Activated T-helper 1 cell treated with anti-CD3 and anti-CD28 coated beads, Interleukin-12 subunit alpha, Interleukin-12 subunit beta, Interleukin-2, Interleukin-4 antibody, amounts not matched to agents 30 ng/mL and 10 ng/mL and 1 ng/mL, durations not matched to agents 14 hours and 24 hours and 36 hours (primary cell): ENCODE data around the gene ZCCHC9. TPM values are rescaled to one million over a fixed set of nuclear protein-coding genes. Genes with fewer than 3 reads are reported as not detected.
A peak's percentile ranks its signal among the peaks of the same experiment; 100 is the strongest.
"Not testable (repeated sequence)": the region's sequence is repeated elsewhere in the genome, so short reads cannot be mapped to it uniquely, and the experiment has no call there.

Experiments used
- DNase-seq: peaks from one replicate; pipeline ENCODE4 v3.0.0; 2021; ENCODE audit warnings: low spot score
- H3K27ac Mint-ChIP-seq: one replicate; pipeline ENCODE4 v1.8.0; 2021; ENCODE audit warnings: mild to moderate bottlenecking, mixed read lengths
- H3K27me3 Mint-ChIP-seq: one replicate; pipeline ENCODE4 v1.8.0; 2022; ENCODE audit warnings: mild to moderate bottlenecking, moderate library complexity, mixed read lengths; ENCODE audit not compliant: insufficient read depth
- H3K36me3 Mint-ChIP-seq: one replicate; pipeline ENCODE4 v1.8.0; 2021; ENCODE audit warnings: low read depth, mixed read lengths
- H3K4me1 Mint-ChIP-seq: one replicate; pipeline ENCODE4 v1.8.0; 2021; ENCODE audit warnings: low read depth, mixed read lengths
- H3K4me3 Mint-ChIP-seq: one replicate; pipeline ENCODE4 v1.8.0; 2021; ENCODE audit warnings: mild to moderate bottlenecking, moderate library complexity, mixed read lengths
- H3K9me3 Mint-ChIP-seq: one replicate; pipeline ENCODE4 v1.8.0; 2021; ENCODE audit warnings: mixed read lengths
- intact Hi-C: fragments of 100-400 bp; cut with micrococcal nuclease; formaldehyde crosslinking; loops from one replicate; pipeline ENCODE4 v1.15.1; 2024
- total RNA-seq: library from RNA; stranded (reverse); gene quantifications from 2 replicates; pipeline ENCODE4 v1.2.3, GENCODE V29; 2022

The ZCCHC9 gene, protein sequence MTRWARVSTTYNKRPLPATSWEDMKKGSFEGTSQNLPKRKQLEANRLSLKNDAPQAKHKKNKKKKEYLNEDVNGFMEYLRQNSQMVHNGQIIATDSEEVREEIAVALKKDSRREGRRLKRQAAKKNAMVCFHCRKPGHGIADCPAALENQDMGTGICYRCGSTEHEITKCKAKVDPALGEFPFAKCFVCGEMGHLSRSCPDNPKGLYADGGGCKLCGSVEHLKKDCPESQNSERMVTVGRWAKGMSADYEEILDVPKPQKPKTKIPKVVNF
- total RNA-seq: 41.7 and 47.3 TPM in 2 replicates

DNA sequence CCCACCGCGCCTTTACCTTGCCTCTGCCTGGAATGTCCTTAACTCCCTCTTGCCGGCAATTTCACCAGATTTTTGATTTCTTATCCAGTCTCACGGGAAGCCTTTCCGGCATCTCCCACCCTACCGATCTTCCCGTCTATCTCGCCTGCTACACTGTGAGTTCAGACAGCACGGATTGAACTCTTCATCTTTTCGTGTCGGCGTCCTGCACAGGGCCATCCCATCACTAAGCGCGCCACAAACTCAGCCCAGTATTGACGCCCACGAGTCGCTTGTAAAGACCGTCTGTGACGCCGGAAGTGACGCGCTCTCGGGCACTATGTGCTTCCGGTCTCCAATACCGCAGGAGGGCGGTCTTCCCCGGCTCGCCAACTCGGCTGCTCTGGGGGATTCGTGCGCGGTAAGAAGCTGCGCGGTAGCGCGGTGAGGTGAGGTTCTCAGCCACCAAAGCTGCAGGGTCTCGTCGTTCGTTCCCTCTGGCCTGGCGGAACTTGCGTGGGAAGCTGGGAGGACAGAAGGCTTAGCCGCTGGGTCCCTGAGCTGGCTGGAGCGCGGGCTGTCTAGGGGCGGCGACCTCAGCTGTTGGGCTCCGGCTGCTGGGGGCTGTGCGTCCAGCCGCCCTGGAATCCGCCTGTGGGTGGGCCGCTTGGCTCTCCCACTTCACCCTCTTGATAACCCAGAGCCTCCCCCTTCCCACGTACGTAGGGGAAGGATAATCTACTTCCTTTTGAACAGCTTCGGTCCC, at the start of gene ZCCHC9:
TSS of gene ZCCHC9 (plus strand) at position 317 of the 745 bp plus-strand sequence. CDS start 3,171 bp downstream, outside the sequence.
- Mint-ChIP-seq H3K4me3 (peak within 1 kb of the TSS; percentile 97), H3K27me3 (no peaks in the 10 kb centered on the region), H3K9me3 (no peaks in the 10 kb centered on the region), H3K4me1 (peaks cover 32% of the 10 kb centered on the region), H3K36me3 (peaks cover 14% of the 10 kb centered on the region), H3K27ac (peak within 1 kb of the TSS; percentile 98)
- intact Hi-C loops: loop anchor here (1.0 to 10.0 kb wide), 15 partner anchors 16 to 1776 kb away; partner anchors contain the start of genes RPS23, SERINC5, SSBP2 and TMEM167A
- DNase-seq: peak; percentile 89

GRCh38 chr5:81251922-81252321, 49.5 kb upstream of the ZCCHC9 start:
- Mint-ChIP-seq H3K36me3 (no peaks in the 10 kb centered on the region), H3K27me3 (no peaks in the 10 kb centered on the region), H3K27ac (no peak overlapping the region), H3K4me3 (no peak overlapping the region), H3K9me3 (no peaks in the 10 kb centered on the region), H3K4me1 (no peaks in the 10 kb centered on the region)
- DNase-seq: no peak
- intact Hi-C loops: no loop called here

- Mint-ChIP-seq H3K9me3 (no peaks in the 10 kb centered on the region), H3K36me3 (no peaks in the 10 kb centered on the region), H3K27me3 (no peaks in the 10 kb centered on the region), H3K4me1 (no peaks in the 10 kb centered on the region), H3K27ac (no peak overlapping the region), H3K4me3 (no peak overlapping the region)
- DNase-seq: no peak
- intact Hi-C loops: no loop called here
These were observed 48.5 kb upstream of the ZCCHC9 start for GRCh38 chr5:81252904-81253303.

DNA sequence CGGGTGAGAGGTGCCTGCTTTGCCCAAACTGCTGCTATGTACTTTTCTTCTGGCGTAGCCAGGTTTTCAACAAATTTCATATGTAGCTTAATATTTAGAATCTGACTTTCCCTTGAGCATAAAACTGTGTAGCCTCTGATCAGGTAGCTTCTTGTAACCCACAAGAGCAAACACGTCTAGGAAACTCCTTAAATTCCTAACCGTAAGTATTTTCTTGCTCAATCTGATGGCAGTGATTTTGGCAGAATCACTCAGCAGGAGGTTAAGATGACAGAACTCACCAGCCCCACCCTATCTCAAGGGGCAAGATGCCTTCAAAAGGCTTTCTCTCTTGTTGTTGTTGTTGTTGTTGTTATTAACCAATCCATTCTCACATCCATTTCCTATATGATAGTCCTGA, 47.5 kb upstream of the ZCCHC9 start:
- intact Hi-C loops: no loop called here
- Mint-ChIP-seq H3K4me1 (no peaks in the 10 kb centered on the region), H3K27me3 (no peaks in the 10 kb centered on the region), H3K4me3 (no peak overlapping the region), H3K36me3 (no peaks in the 10 kb centered on the region), H3K9me3 (no peaks in the 10 kb centered on the region), H3K27ac (no peak overlapping the region)
- no peak for DNase-seq

DNA sequence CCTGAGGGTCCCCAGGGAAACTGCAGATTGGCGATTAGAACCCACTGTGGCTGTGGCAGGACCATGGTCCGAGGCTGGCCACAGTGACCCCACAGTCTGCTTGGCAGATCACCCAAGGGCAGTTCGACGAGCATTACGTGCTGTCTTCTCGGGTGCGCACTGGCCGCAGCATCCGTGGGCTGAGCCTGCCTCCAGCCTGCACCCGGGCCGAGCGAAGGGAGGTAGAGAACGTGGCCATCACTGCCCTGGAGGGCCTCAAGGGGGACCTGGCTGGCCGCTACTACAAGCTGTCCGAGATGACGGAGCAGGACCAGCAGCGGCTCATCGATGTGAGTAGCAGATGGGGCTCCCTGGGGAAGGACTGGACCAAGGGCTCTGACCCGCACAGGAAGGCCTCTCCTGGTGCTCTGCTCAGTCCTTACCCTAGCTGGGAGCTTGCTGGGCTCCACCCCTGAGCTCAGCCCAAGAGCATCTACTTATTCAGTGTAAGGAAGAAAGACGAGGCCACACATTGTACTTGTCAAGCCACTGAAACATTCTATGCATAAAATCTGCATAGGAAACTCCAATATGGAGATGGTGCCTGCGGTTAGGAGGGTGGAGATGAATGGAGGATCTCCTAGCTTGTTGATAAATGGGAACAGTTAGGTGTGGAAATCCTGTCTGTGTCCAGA, 46.4 kb upstream of the ZCCHC9 start:
- intact Hi-C loops: no loop called here
- H3K9me3 Mint-ChIP-seq: peaks cover 7% of the 10 kb centered on the region
- no peak overlapping the region for H3K4me3 Mint-ChIP-seq
- H3K27me3 Mint-ChIP-seq: no peaks in the 10 kb centered on the region
- H3K4me1 Mint-ChIP-seq: no peaks in the 10 kb centered on the region
- no peak overlapping the region for H3K27ac Mint-ChIP-seq
- peaks cover 3% of the 10 kb centered on the region for H3K36me3 Mint-ChIP-seq
- DNase-seq: no peak

DNA sequence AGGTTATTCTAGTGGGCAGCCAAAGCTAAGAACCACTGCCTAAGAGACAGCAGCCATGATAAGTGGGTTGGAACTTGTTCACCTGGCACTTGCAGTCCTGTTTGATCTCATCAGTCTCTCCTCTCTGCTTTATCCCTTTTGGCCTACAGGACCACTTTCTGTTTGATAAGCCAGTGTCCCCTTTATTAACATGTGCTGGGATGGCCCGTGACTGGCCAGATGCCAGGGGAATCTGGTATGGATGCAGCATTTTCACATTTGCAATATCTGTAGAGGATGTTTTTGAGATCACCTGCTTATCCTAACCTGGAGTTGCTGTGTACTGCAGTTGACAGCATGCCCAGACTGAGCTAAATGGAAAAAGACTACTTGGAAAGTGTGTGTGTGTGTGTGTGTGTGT, 44.6 kb upstream of the ZCCHC9 start:
- no peaks in the 10 kb centered on the region for H3K4me1 Mint-ChIP-seq
- no peak overlapping the region for H3K27ac Mint-ChIP-seq
- H3K9me3 Mint-ChIP-seq: peaks cover 21% of the 10 kb centered on the region
- H3K27me3 Mint-ChIP-seq: no peaks in the 10 kb centered on the region
- H3K36me3 Mint-ChIP-seq: peaks cover 8% of the 10 kb centered on the region
- intact Hi-C loops: no loop called here
- DNase-seq: no peak
- H3K4me3 Mint-ChIP-seq: no peak overlapping the region

DNA sequence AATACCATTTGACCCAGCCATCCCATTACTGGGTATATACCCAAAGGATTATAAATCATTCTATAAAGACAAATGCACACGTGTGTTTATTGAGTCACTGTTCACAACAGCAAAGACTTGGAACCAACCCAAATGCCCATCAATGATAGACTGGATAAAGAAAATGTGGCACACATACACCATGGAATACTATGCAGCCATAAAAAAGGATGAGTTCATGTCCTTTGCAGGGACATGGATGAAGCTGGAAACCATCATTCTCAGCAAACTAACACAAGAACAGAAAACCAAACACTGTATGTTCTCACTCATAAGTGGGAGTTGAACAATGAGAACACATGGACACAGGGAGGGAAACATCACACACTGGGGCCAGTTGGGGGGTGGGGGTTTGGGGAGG, 38.6 kb upstream of the ZCCHC9 start:
- H3K4me3 Mint-ChIP-seq, H3K4me1 Mint-ChIP-seq, H3K36me3 Mint-ChIP-seq, H3K27me3 Mint-ChIP-seq, intact Hi-C loops, H3K27ac Mint-ChIP-seq, DNase-seq: not testable (repeated sequence)
- H3K9me3 Mint-ChIP-seq: peaks cover 40% of the 10 kb centered on the region

DNA sequence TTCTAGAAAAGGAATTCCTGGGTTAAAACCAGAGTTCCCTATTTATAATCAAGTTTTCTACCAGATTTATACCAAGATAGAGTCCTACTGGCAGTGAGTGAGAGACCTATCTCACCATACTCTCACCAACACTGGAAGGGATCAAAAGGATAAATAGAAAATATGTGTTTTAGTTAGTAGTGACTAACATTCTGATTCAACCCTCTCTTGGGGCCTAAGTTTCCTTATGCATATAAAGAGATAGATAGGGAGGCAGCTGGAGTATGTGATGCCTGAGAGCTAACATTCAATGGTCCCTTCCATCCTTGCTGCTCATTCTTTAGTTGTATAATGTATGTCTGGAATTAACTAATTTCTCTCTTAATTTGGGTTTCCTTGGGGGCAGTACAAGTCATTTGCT, 36.3 kb upstream of the ZCCHC9 start:
- Mint-ChIP-seq H3K4me1 (no peaks in the 10 kb centered on the region), H3K4me3 (no peak overlapping the region), H3K36me3 (peaks cover 6% of the 10 kb centered on the region), H3K27me3 (no peaks in the 10 kb centered on the region), H3K9me3 (peaks cover 33% of the 10 kb centered on the region), H3K27ac (no peak overlapping the region)
- intact Hi-C loops: no loop called here
- no peak for DNase-seq

- intact Hi-C loops: no loop called here
- H3K9me3 Mint-ChIP-seq: peaks cover 24% of the 10 kb centered on the region
- no peak overlapping the region for H3K4me3 Mint-ChIP-seq
- peaks cover 2% of the 10 kb centered on the region for H3K36me3 Mint-ChIP-seq
- no peaks in the 10 kb centered on the region for H3K4me1 Mint-ChIP-seq
- H3K27ac Mint-ChIP-seq: no peak overlapping the region
- no peaks in the 10 kb centered on the region for H3K27me3 Mint-ChIP-seq
- no peak for DNase-seq
These were observed 32.7 kb upstream of the ZCCHC9 start for GRCh38 chr5:81268521-81269196.

DNA sequence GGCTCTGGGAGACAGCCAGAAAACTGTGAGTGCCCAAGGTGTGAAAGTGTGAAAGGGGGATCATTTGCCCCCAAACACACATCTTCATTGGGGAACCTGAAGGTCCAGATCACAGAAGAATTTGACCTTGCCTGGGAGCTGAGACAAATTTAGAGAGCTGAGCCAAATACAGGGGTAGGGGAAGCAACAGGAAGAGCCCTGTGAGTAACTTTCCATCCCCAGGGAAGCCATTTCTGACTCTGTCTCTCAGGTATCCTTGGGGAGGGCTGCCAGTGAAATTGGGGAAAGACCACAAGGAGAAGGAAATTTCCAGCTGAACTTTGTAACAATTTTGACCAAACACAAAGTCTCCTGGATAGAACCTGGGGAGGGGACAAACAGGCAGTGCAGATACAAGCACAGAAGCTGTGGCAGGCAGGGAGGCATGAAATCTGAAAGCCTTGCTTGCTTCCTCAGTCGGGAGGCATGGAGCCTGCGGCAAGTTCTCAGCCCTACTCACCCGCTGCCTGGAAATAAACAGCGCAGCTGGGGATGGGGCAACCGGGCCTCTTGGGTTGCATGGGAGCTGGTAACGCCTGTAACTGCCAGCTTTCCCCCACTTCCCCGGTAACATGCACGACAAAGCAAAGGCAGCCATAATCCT, 31.5 kb upstream of the ZCCHC9 start:
- intact Hi-C loops: no loop called here
- H3K9me3 Mint-ChIP-seq: peaks cover 27% of the 10 kb centered on the region
- peaks cover 2% of the 10 kb centered on the region for H3K36me3 Mint-ChIP-seq
- no peak overlapping the region for H3K4me3 Mint-ChIP-seq
- H3K27me3 Mint-ChIP-seq: no peaks in the 10 kb centered on the region
- no peak for DNase-seq
- no peaks in the 10 kb centered on the region for H3K4me1 Mint-ChIP-seq
- no peak overlapping the region for H3K27ac Mint-ChIP-seq

GRCh38 chr5:81270394-81271027, 30.9 kb upstream of the ZCCHC9 start:
- H3K4me1 Mint-ChIP-seq, H3K4me3 Mint-ChIP-seq, intact Hi-C loops, H3K27me3 Mint-ChIP-seq, H3K27ac Mint-ChIP-seq, H3K36me3 Mint-ChIP-seq, DNase-seq: not testable (repeated sequence)
- H3K9me3 Mint-ChIP-seq: peaks cover 32% of the 10 kb centered on the region

DNA sequence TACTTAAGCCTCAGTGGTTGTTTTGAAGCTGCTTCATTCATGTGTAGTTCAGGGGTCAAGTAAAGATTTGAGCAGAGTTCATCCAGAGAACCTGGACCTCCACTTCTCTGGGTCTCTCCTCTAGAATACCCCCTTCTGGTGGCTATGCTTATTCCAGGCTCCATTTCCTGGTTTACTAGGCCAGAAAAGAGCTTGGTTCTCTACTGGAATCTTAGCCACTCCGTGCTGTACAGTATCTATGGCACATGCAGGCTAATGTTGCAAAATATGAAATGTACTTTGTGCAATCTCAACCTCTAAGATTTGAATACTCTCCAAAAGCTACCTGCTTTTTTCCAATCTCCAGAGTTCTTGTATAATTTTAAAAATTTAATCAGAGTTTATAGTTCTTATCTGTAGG, 17.4 kb upstream of the ZCCHC9 start:
- no peaks in the 10 kb centered on the region for H3K27me3 Mint-ChIP-seq
- DNase-seq: no peak
- H3K36me3 Mint-ChIP-seq: peaks cover 7% of the 10 kb centered on the region
- peaks cover 9% of the 10 kb centered on the region for H3K4me1 Mint-ChIP-seq
- no peak overlapping the region for H3K4me3 Mint-ChIP-seq
- intact Hi-C loops: no loop called here
- peaks cover 16% of the 10 kb centered on the region for H3K9me3 Mint-ChIP-seq
- no peak overlapping the region for H3K27ac Mint-ChIP-seq
